H1 (cell line): Measurements from ENCODE around the gene DISP1.

Experiments used
- ASH2L ChIP-seq: fragments of 200-600, 300-600 bp; sonication (generic); IDR thresholded peaks from one replicate; pipeline ENCODE4 v1.7.1; 2017; ENCODE audit warnings: low read length
- CHD1 ChIP-seq: IDR thresholded peaks from 2 replicates; pipeline ENCODE4 v1.6.1; 2012; ENCODE audit warnings: low read depth, low read length, improper control_type of control experiment
- GABPA ChIP-seq: IDR thresholded peaks from 2 replicates; pipeline ENCODE4 v1.6.1; 2011; ENCODE audit warnings: mild to moderate bottlenecking, low read length, moderate library complexity, borderline replicate concordance; ENCODE audit not compliant: insufficient read depth
- JUND ChIP-seq: IDR thresholded peaks from 2 replicates; pipeline ENCODE4 v1.6.1; 2011; ENCODE audit warnings: mild to moderate bottlenecking, improper control_type of control experiment, low read length
- KDM4A ChIP-seq: IDR thresholded peaks from one replicate; pipeline ENCODE4 v1.7.1; 2012; ENCODE audit warnings: low read depth, mild to moderate bottlenecking, moderate library complexity, low read length, inconsistent platforms; ENCODE audit not compliant: severe bottlenecking
- KDM5A ChIP-seq: fragments of 200-600 bp; IDR thresholded peaks from 2 replicates; pipeline ENCODE4 v1.7.1; 2012; ENCODE audit warnings: mild to moderate bottlenecking, low read length, inconsistent platforms, mixed read lengths
- MAFK ChIP-seq: IDR thresholded peaks from 2 replicates; pipeline ENCODE4 v1.6.1; 2012; ENCODE audit warnings: low read depth, mild to moderate bottlenecking, improper control_type of control experiment, low read length
- POLR2A ChIP-seq, 2 experiments: IDR thresholded peaks; 1 replicate in 1 of 2; 2 replicates in 1 of 2; pipeline ENCODE4 v1.6.1; 2011; ENCODE audit warnings: low read depth in 2 of 2, low read length in 2 of 2, mild to moderate bottlenecking in 2 of 2; ENCODE audit errors: control extremely low read depth in 1 of 2
- RAD21 ChIP-seq, 2 experiments: IDR thresholded peaks in 1 of 2; conservative IDR thresholded peaks in 1 of 2; 2 replicates each; pipeline ENCODE4 v1.6.1; 2011; ENCODE audit warnings: low read depth in 2 of 2, low read length in 2 of 2, improper control_type of control experiment in 1 of 2, inconsistent platforms in 1 of 2, mild to moderate bottlenecking in 1 of 2, moderate library complexity in 1 of 2
- RFX5 ChIP-seq: IDR thresholded peaks from 2 replicates; pipeline ENCODE4 v1.6.1; 2011; ENCODE audit warnings: low read depth, low read length, improper control_type of control experiment, borderline replicate concordance
- TAF1 ChIP-seq: IDR thresholded peaks from 2 replicates; pipeline ENCODE4 v1.6.1; 2011; ENCODE audit warnings: mild to moderate bottlenecking, low read depth, low read length
- TF ChIP-seq, protein P1 (sequence below), 3 experiments: IDR thresholded peaks; 1 replicate in 2 of 3; 2 replicates in 1 of 3; pipeline versions ENCODE4 v1.5.1 to v1.6.1; 2011; ENCODE audit warnings: low read length in 3 of 3, mild to moderate bottlenecking in 3 of 3, inconsistent platforms in 2 of 3, low read depth in 1 of 3, moderate library complexity in 1 of 3; ENCODE audit not compliant: insufficient read depth in 1 of 3; ENCODE audit errors: control extremely low read depth in 1 of 3
- TF ChIP-seq, protein P2 (sequence below): IDR thresholded peaks from 2 replicates; pipeline ENCODE4 v1.6.1; 2011; ENCODE audit warnings: low read depth, mild to moderate bottlenecking, low read length; ENCODE audit not compliant: insufficient read depth
- TF ChIP-seq, protein P3 (sequence below): IDR thresholded peaks from 2 replicates; pipeline ENCODE4 v1.6.1; 2012; ENCODE audit warnings: inconsistent platforms

DNA sequence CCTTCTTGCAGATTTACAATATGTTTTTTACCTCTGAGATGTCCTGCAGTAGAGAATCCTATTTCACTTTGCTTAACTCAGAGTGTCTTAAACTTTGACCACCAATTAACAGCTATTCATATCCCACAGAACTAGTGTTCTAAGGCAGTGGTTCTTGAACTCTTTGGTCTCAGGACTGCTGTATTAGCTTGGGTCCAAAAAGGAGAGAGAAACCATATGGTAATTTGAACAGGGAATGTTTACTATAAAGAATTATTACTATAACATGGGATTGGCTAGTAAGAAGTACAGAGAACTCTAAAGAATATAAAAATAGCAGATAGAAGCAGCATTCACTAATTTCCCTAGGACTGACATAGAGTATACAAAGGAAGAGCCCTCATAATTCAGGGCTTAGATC is 46.2 kb upstream of the DISP1 start:
- TF ChIP-seq JUND (no peak), POLR2A (IDR thresholded peaks at IDR 0.05; ENCODE audit: control extremely low read depth in 1 of 2, low read depth in 2 of 2, low read length in 2 of 2) (no peak), KDM4A (no peak), TAF1 (no peak), KDM5A (no peak), GABPA (no peak), ASH2L (no peak), RFX5 (no peak), RAD21 (IDR thresholded peaks at IDR 0.05 in 1 of 2, conservative IDR thresholded peaks at IDR 0.05 in 1 of 2; ENCODE audit: low read depth in 2 of 2, low read length in 2 of 2) (no peak), CHD1 (no peak), MAFK (no peak)
- TF ChIP-seq, protein P1, sequence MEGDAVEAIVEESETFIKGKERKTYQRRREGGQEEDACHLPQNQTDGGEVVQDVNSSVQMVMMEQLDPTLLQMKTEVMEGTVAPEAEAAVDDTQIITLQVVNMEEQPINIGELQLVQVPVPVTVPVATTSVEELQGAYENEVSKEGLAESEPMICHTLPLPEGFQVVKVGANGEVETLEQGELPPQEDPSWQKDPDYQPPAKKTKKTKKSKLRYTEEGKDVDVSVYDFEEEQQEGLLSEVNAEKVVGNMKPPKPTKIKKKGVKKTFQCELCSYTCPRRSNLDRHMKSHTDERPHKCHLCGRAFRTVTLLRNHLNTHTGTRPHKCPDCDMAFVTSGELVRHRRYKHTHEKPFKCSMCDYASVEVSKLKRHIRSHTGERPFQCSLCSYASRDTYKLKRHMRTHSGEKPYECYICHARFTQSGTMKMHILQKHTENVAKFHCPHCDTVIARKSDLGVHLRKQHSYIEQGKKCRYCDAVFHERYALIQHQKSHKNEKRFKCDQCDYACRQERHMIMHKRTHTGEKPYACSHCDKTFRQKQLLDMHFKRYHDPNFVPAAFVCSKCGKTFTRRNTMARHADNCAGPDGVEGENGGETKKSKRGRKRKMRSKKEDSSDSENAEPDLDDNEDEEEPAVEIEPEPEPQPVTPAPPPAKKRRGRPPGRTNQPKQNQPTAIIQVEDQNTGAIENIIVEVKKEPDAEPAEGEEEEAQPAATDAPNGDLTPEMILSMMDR (IDR thresholded peaks at IDR 0.05; ENCODE audit: control extremely low read depth in 1 of 3, insufficient read depth in 1 of 3, low read depth in 1 of 3, low read length in 3 of 3) = no peak
- TF ChIP-seq, protein P2, sequence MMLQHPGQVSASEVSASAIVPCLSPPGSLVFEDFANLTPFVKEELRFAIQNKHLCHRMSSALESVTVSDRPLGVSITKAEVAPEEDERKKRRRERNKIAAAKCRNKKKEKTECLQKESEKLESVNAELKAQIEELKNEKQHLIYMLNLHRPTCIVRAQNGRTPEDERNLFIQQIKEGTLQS = no peak
- TF ChIP-seq, protein P3, sequence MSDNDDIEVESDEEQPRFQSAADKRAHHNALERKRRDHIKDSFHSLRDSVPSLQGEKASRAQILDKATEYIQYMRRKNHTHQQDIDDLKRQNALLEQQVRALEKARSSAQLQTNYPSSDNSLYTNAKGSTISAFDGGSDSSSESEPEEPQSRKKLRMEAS = no peak
